ENCODE results near the gene GAST. TPM values are rescaled to one million over a fixed set of nuclear protein-coding genes. Genes with fewer than 3 reads are reported as not detected.

Gene GAST
- total and polyA plus RNA-seq, 2 of the 13 experiments (the other 11 are each of a cell fraction or from before 2014, with no cell fraction given), result 0.32 to 0.42 TPM

GRCh38 chr17:41666708-41667279, 45.3 kb upstream of the GAST start (continued):
- TF ChIP-seq ZNF142 (CRISPR knock-in tag; IDR thresholded peaks at IDR 0.05) (peak; percentile 38; the same call in 1 of the 2 replicates), ZNF431 (CRISPR knock-in tag; IDR thresholded peaks at IDR 0.05; ENCODE audit: borderline replicate concordance, low read depth) (no peak), ZNF44 (CRISPR knock-in tag; IDR thresholded peaks at IDR 0.05) (no peak), NFE2L1 (CRISPR knock-in tag; IDR thresholded peaks at IDR 0.05; ENCODE audit: borderline replicate concordance) (no peak), YEATS2 (CRISPR knock-in tag; IDR thresholded peaks at IDR 0.05; ENCODE audit: borderline replicate concordance) (no peak), ZNF567 (CRISPR knock-in tag; IDR thresholded peaks at IDR 0.05; ENCODE audit: borderline replicate concordance) (no peak), ZNF451 (CRISPR knock-in tag; IDR thresholded peaks at IDR 0.05) (0 out of 2 replicates have a peak, but pooled peaks have one; percentile 20), ZNF766 (CRISPR knock-in tag; IDR thresholded peaks at IDR 0.05; ENCODE audit: borderline replicate concordance) (no peak), RFX3 (CRISPR knock-in tag; IDR thresholded peaks at IDR 0.05) (no peak)
- TF ChIP-seq, protein P1, sequence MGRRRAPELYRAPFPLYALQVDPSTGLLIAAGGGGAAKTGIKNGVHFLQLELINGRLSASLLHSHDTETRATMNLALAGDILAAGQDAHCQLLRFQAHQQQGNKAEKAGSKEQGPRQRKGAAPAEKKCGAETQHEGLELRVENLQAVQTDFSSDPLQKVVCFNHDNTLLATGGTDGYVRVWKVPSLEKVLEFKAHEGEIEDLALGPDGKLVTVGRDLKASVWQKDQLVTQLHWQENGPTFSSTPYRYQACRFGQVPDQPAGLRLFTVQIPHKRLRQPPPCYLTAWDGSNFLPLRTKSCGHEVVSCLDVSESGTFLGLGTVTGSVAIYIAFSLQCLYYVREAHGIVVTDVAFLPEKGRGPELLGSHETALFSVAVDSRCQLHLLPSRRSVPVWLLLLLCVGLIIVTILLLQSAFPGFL (CRISPR knock-in tag; IDR thresholded peaks at IDR 0.05), result 0 out of 2 replicates have a peak, but pooled peaks have one; percentile 26
- TF ChIP-seq, protein P2, sequence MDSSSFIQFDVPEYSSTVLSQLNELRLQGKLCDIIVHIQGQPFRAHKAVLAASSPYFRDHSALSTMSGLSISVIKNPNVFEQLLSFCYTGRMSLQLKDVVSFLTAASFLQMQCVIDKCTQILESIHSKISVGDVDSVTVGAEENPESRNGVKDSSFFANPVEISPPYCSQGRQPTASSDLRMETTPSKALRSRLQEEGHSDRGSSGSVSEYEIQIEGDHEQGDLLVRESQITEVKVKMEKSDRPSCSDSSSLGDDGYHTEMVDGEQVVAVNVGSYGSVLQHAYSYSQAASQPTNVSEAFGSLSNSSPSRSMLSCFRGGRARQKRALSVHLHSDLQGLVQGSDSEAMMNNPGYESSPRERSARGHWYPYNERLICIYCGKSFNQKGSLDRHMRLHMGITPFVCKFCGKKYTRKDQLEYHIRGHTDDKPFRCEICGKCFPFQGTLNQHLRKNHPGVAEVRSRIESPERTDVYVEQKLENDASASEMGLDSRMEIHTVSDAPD (CRISPR knock-in tag; IDR thresholded peaks at IDR 0.05), result no peak
- TF ChIP-seq, protein P3, sequence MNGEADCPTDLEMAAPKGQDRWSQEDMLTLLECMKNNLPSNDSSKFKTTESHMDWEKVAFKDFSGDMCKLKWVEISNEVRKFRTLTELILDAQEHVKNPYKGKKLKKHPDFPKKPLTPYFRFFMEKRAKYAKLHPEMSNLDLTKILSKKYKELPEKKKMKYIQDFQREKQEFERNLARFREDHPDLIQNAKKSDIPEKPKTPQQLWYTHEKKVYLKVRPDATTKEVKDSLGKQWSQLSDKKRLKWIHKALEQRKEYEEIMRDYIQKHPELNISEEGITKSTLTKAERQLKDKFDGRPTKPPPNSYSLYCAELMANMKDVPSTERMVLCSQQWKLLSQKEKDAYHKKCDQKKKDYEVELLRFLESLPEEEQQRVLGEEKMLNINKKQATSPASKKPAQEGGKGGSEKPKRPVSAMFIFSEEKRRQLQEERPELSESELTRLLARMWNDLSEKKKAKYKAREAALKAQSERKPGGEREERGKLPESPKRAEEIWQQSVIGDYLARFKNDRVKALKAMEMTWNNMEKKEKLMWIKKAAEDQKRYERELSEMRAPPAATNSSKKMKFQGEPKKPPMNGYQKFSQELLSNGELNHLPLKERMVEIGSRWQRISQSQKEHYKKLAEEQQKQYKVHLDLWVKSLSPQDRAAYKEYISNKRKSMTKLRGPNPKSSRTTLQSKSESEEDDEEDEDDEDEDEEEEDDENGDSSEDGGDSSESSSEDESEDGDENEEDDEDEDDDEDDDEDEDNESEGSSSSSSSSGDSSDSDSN (CRISPR knock-in tag; IDR thresholded peaks at IDR 0.05), result peak; percentile 61; the same call in 1 of the 2 replicates
- TF ChIP-seq, protein P4, sequence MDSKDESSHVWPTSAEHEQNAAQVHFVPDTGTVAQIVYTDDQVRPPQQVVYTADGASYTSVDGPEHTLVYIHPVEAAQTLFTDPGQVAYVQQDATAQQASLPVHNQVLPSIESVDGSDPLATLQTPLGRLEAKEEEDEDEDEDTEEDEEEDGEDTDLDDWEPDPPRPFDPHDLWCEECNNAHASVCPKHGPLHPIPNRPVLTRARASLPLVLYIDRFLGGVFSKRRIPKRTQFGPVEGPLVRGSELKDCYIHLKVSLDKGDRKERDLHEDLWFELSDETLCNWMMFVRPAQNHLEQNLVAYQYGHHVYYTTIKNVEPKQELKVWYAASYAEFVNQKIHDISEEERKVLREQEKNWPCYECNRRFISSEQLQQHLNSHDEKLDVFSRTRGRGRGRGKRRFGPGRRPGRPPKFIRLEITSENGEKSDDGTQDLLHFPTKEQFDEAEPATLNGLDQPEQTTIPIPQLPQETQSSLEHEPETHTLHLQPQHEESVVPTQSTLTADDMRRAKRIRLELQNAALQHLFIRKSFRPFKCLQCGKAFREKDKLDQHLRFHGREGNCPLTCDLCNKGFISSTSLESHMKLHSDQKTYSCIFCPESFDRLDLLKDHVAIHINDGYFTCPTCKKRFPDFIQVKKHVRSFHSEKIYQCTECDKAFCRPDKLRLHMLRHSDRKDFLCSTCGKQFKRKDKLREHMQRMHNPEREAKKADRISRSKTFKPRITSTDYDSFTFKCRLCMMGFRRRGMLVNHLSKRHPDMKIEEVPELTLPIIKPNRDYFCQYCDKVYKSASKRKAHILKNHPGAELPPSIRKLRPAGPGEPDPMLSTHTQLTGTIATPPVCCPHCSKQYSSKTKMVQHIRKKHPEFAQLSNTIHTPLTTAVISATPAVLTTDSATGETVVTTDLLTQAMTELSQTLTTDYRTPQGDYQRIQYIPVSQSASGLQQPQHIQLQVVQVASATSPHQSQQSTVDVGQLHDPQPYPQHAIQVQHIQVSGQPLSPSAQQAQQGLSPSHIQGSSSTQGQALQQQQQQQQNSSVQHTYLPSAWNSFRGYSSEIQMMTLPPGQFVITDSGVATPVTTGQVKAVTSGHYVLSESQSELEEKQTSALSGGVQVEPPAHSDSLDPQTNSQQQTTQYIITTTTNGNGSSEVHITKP (CRISPR knock-in tag; IDR thresholded peaks at IDR 0.05; ENCODE audit: low read depth), result no peak; the same call in 1 of the 2 replicates

Data from HepG2 (cell line).